ENCODE measurements around the gene CAMK1D. TPM values are rescaled to one million over a fixed set of nuclear protein-coding genes. Genes with fewer than 3 reads are reported as not detected.
A peak's percentile ranks its signal among the peaks of the same experiment; 100 is the strongest.

The CAMK1D gene
- total RNA-seq, 4 donors from 2014 or later: 5.6 to 23.9 (median 7.4) TPM

DNA sequence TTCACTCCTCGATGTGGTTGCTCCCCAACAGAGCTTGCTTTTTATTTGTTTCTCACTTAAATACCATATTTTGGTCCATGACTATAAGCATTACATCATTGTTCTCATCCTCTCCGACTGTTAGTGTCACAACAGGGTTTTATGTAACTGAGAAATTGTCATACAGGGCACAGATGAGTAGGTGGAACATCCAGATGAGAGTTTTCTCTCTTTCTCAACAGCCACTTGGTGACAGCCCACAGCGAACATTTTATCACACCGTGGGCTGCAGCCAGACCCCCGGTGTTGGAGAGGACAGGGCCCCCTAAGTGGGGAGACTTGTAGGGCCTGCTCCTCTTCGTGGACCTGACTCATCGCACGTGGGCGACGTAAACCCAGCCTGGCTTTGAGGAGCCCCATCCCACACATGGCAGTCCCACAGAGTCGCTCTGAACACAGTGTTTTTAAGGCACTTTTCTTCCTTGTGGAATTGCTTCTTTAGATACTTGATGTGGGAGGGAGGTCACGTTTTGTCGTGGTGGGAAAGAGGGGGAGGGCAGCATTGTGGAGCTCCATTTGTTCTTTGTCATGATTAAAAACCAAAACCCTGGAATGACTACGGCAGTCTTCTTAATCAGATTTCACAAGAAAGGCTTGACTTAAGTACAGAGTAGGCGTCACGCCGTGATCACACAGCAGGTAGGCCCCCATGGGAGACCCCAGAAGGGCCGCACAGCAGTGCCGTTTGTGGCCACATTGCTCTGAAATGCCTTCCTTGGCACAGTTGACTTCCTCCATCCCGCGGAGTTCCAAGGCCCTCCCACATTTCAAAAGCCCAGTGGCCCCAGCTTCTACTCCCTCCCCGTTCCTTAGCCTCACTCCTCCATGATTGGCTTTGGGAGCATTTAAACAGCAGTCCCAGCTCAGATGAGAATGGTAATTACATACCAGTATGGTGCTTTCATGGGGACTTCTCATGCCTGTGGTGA lies 431.6 kb downstream of the CAMK1D start:
- H3K9me3 ChIP-seq: no peaks in the 10 kb centered on the region
- peak overlapping the region in 2 of 4 donors; percentile 1 to 39 for H3K27ac ChIP-seq
- no peaks in the 10 kb centered on the region for H3K4me1 ChIP-seq
- no peak overlapping the region for H3K4me3 ChIP-seq
- no peaks in the 10 kb centered on the region for H3K27me3 ChIP-seq
- TF ChIP-seq POLR2A (IDR thresholded peaks at IDR 0.05): no peak
- no peaks in the 10 kb centered on the region for H3K36me3 ChIP-seq
- DNase-seq: no peak

DNA sequence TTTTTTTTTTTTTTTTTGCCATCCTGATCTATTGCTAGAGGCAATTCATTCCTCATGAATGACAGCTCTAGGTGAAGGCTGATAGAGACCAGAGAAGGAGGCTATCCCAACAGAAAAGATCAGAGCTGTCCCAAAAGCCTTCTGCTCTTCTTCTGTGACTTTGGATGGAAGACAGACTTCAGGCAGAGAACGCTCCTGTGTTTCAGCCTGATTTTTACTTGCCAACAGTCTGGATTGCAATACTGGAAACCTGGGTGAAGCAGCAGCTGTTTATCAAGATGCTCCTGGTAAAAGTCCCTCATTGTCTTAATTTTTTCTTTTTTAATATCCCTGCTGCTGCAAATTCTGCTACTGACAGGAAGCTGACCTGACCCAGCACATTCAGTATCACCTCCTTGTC lies 432.6 kb downstream of the CAMK1D start:
- Histone ChIP-seq H3K27ac (no peak overlapping the region), H3K27me3 (no peaks in the 10 kb centered on the region), H3K4me1 (no peaks in the 10 kb centered on the region), H3K4me3 (no peak overlapping the region), H3K36me3 (no peaks in the 10 kb centered on the region), H3K9me3 (no peaks in the 10 kb centered on the region)
- DNase-seq: no peak
- TF ChIP-seq, protein P1, sequence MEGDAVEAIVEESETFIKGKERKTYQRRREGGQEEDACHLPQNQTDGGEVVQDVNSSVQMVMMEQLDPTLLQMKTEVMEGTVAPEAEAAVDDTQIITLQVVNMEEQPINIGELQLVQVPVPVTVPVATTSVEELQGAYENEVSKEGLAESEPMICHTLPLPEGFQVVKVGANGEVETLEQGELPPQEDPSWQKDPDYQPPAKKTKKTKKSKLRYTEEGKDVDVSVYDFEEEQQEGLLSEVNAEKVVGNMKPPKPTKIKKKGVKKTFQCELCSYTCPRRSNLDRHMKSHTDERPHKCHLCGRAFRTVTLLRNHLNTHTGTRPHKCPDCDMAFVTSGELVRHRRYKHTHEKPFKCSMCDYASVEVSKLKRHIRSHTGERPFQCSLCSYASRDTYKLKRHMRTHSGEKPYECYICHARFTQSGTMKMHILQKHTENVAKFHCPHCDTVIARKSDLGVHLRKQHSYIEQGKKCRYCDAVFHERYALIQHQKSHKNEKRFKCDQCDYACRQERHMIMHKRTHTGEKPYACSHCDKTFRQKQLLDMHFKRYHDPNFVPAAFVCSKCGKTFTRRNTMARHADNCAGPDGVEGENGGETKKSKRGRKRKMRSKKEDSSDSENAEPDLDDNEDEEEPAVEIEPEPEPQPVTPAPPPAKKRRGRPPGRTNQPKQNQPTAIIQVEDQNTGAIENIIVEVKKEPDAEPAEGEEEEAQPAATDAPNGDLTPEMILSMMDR (IDR thresholded peaks at IDR 0.05): no peak
- no peak for TF ChIP-seq POLR2A (IDR thresholded peaks at IDR 0.05)

DNA sequence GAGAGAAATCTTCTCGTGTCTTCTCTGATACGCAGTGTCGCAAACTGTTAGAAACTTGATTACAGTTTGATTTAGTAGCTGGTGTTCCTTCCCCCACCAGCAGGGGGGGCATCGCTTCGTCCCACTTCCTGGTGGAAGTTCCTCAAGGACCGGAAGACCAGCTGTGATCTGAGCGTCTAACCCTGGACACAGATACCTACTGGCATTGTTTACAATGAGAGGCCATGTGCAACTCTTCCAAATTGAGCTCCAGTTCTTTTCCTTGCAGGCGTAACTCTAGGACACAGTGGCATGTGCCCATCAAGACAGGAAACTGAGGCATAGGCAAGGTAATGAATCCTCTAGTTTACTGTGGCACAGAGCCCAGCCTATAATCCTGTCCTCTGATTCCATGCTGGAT lies 433.2 kb downstream of the CAMK1D start:
- H3K4me3 ChIP-seq: no peak overlapping the region
- DNase-seq: peak in 2 of 3 donors; percentile 22 to 78
- no peak overlapping the region for H3K27ac ChIP-seq
- H3K27me3 ChIP-seq: no peaks in the 10 kb centered on the region
- no peaks in the 10 kb centered on the region for H3K9me3 ChIP-seq
- no peak for TF ChIP-seq POLR2A (IDR thresholded peaks at IDR 0.05)
- TF ChIP-seq, protein P1 (IDR thresholded peaks at IDR 0.05): peak; percentile 38 to 65 (median 60)
- H3K4me1 ChIP-seq: no peaks in the 10 kb centered on the region
- no peaks in the 10 kb centered on the region for H3K36me3 ChIP-seq

DNA sequence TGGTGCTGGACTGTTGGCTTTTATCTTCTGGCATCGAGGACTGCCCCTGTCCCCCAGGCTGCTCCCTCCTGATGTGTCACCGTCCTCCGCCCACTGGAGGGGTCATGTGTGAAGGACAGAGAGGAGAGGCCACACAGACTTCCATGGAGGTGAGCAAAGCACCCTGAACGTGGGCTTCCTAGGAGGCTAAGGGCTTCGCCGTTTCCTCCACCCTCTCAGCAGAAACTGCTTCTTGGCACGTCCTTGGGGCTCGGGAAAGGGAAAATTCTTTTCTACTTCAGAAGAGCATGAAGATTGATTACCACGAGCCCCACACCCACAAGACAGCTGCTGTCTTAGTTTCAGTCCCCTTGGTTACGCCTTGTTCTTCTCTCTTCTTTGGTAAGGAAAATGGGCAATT lies 433.9 kb downstream of the CAMK1D start:
- Histone ChIP-seq H3K27ac (peak overlapping the region in 2 of 4 donors; percentile 25 to 31), H3K36me3 (no peaks in the 10 kb centered on the region), H3K4me1 (no peaks in the 10 kb centered on the region), H3K27me3 (no peaks in the 10 kb centered on the region), H3K9me3 (no peaks in the 10 kb centered on the region), H3K4me3 (no peak overlapping the region)
- DNase-seq: no peak
- TF ChIP-seq, protein P1 (IDR thresholded peaks at IDR 0.05): no peak
- TF ChIP-seq POLR2A (IDR thresholded peaks at IDR 0.05): no peak

DNA sequence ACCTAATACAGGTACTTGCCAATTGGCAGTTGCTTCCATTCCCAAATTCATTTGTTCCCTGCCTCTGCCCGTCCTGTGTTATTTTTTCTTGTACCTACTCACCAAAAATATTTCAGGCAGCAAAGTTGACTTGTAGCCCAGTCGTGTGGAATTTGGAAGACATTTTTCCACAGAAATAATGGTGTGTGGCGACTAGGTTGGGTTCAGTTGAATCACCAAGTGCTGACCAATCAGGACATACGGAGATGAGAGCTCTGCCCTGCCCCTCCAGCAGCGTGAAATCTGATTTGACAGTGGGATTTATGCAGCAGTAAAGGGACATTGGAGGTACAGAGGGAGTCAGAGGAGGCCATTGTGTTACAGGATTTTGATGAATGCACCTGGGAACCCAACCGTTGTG lies 435.3 kb downstream of the CAMK1D start:
- Histone ChIP-seq H3K9me3 (no peaks in the 10 kb centered on the region), H3K36me3 (no peaks in the 10 kb centered on the region), H3K27me3 (no peaks in the 10 kb centered on the region), H3K4me1 (no peaks in the 10 kb centered on the region), H3K27ac (no peak overlapping the region), H3K4me3 (no peak overlapping the region)
- no peak for DNase-seq
- TF ChIP-seq, protein P1 (IDR thresholded peaks at IDR 0.05): no peak
- no peak for TF ChIP-seq POLR2A (IDR thresholded peaks at IDR 0.05)

DNA sequence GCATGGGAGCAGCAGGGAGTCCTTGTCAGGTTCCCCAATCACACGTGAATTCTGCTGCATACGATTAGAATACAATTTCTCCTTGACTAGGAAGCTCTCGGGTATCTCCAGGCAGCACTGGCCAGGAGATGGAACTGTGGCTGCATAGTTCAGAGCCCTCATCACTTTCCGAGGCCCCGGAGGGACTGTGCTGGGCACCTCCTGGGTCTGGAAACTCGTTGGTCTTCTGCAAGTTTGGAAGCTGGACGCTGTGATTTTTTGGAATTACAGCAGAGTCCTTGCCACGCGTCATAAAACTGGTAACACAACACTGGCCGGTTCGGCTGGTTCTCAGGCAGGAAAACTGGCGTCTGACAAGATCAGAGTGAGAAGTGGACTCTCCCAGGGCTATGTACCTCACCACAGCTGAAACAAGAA lies 436.1 kb downstream of the CAMK1D start:
- TF ChIP-seq, protein P1 (IDR thresholded peaks at IDR 0.05): no peak
- TF ChIP-seq POLR2A (IDR thresholded peaks at IDR 0.05): no peak
- no peaks in the 10 kb centered on the region for H3K4me1 ChIP-seq
- no peak overlapping the region for H3K27ac ChIP-seq
- H3K4me3 ChIP-seq: no peak overlapping the region
- DNase-seq: no peak
- H3K36me3 ChIP-seq: no peaks in the 10 kb centered on the region
- no peaks in the 10 kb centered on the region for H3K27me3 ChIP-seq
- no peaks in the 10 kb centered on the region for H3K9me3 ChIP-seq
